NT2/D1 (cell line): Measurements from ENCODE around the gene TBATA.

Experiments used
- DNase-seq: peaks from one replicate; pipeline ENCODE4 v3.0.0-alpha.2; 2011; ENCODE audit warnings: low read depth, low spot score
- H3K27me3 ChIP-seq: 2 replicates; pipeline ENCODE4 v1.6.0; 2011; ENCODE audit warnings: mild to moderate bottlenecking; ENCODE audit not compliant: insufficient read length, insufficient read depth
- H3K36me3 ChIP-seq: 2 replicates; pipeline ENCODE4 v1.6.1; 2011; ENCODE audit warnings: mild to moderate bottlenecking, low read length, mixed read lengths; ENCODE audit not compliant: insufficient read depth, insufficient read length
- H3K4me1 ChIP-seq: 2 replicates; pipeline ENCODE4 v1.5.1; 2011; ENCODE audit not compliant: insufficient read depth, insufficient read length
- H3K4me3 ChIP-seq: 2 replicates; pipeline ENCODE4 v1.5.1; 2011; ENCODE audit warnings: low read depth; ENCODE audit not compliant: insufficient read length
- H3K9ac ChIP-seq: 2 replicates; pipeline ENCODE4 v1.6.0; 2011; ENCODE audit warnings: low read depth; ENCODE audit not compliant: insufficient read length
- H3K9me3 ChIP-seq: 2 replicates; pipeline ENCODE4 v1.5.1; 2011; ENCODE audit warnings: mild to moderate bottlenecking, low read length; ENCODE audit not compliant: insufficient read depth
- SUZ12 ChIP-seq: IDR thresholded peaks from 2 replicates; pipeline ENCODE4 v1.6.1; 2011; ENCODE audit not compliant: insufficient read length, insufficient read depth; ENCODE audit errors: extremely low read depth
- YY1 ChIP-seq: IDR thresholded peaks from 2 replicates; pipeline ENCODE4 v1.6.1; 2011; ENCODE audit not compliant: insufficient read length, insufficient read depth
- ZNF274 ChIP-seq: IDR thresholded peaks from 2 replicates; pipeline ENCODE4 v1.6.1; 2011; ENCODE audit warnings: mild to moderate bottlenecking, low read depth, low read length

Gene TBATA

DNA sequence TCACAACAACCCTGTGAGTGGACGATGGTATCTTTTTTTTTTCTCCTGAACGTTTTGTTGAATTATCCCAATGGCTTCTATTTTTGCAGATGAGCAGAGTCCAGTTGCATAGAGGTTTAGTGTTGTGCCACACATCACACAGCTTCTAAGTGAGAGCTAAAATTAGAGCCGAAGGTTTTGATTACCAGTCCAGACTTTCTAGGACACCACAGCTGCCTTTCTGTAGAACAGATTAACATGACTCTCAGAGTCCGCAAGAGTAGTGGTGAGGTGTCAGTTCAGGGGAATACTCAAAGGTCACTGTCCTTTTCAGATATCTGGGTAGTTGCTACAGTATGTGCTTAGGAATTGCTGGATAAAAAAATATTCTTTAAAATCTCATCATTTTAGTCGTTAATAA lies 44.4 kb upstream of the TBATA start:
- Histone ChIP-seq H3K9ac (no peak overlapping the region), H3K4me1 (no peaks in the 10 kb centered on the region), H3K36me3 (peaks cover 29% of the 10 kb centered on the region), H3K4me3 (no peak overlapping the region), H3K27me3 (no peaks in the 10 kb centered on the region), H3K9me3 (no peaks in the 10 kb centered on the region)
- TF ChIP-seq SUZ12 (no peak), YY1 (no peak), ZNF274 (no peak)
- DNase-seq = no peak

- no peaks in the 10 kb centered on the region for H3K9me3 ChIP-seq
- no peak overlapping the region for H3K9ac ChIP-seq
- H3K4me3 ChIP-seq = no peak overlapping the region
- H3K36me3 ChIP-seq = peaks cover 32% of the 10 kb centered on the region
- H3K4me1 ChIP-seq = no peaks in the 10 kb centered on the region
- no peak for DNase-seq
- no peaks in the 10 kb centered on the region for H3K27me3 ChIP-seq
- no peak for TF ChIP-seq YY1
- no peak for TF ChIP-seq ZNF274
Measured at GRCh38 chr10:70828923-70829322, 43.7 kb upstream of the TBATA start.

DNA sequence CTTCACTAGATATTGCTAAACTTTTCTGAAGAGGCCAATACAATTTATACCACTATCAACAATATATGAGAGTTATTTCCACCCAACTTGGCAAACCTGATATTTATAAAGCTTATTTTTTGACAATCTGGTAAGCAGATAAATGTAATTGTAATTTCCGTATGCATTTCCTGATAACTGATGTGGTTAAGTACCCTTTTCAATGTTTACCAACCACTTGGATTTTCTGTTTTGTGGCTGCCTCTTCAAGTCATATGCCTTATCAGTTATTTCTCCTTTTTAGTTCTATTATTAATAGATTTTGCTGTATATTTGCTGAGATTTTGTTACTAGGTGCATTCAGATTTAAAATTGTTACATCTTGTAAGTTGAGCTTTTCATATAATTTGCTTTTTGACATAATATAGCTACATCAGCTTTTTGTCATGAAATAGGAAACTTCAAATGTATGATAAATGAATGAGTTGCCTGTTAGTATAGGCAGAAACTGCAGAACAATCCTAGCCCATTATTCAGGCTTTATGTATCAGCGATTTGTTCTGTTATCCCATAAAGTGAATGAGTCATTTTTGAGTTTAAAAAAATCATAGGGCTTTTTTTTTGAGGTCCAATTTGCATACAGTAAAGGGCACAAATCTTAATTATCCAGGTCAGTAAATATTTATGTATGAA lies 42.0 kb upstream of the TBATA start:
- no peaks in the 10 kb centered on the region for H3K4me1 ChIP-seq
- TF ChIP-seq YY1 (no peak), SUZ12 (no peak), ZNF274 (no peak)
- DNase-seq = no peak
- H3K9ac ChIP-seq = no peak overlapping the region
- no peaks in the 10 kb centered on the region for H3K9me3 ChIP-seq
- H3K27me3 ChIP-seq = no peaks in the 10 kb centered on the region
- peaks cover 32% of the 10 kb centered on the region for H3K36me3 ChIP-seq
- H3K4me3 ChIP-seq = no peak overlapping the region

- Histone ChIP-seq H3K36me3 (peaks cover 52% of the 10 kb centered on the region), H3K9me3 (no peaks in the 10 kb centered on the region), H3K4me3 (no peak overlapping the region), H3K27me3 (no peaks in the 10 kb centered on the region), H3K4me1 (no peaks in the 10 kb centered on the region), H3K9ac (no peak overlapping the region)
- DNase-seq = no peak
- TF ChIP-seq SUZ12 (no peak), YY1 (no peak), ZNF274 (no peak)
Measured at GRCh38 chr10:70822076-70822820, 37.1 kb upstream of the TBATA start.

GRCh38 chr10:70820976-70821750 lies 36.0 kb upstream of the TBATA start:
- H3K36me3 ChIP-seq = peaks cover 53% of the 10 kb centered on the region

DNA sequence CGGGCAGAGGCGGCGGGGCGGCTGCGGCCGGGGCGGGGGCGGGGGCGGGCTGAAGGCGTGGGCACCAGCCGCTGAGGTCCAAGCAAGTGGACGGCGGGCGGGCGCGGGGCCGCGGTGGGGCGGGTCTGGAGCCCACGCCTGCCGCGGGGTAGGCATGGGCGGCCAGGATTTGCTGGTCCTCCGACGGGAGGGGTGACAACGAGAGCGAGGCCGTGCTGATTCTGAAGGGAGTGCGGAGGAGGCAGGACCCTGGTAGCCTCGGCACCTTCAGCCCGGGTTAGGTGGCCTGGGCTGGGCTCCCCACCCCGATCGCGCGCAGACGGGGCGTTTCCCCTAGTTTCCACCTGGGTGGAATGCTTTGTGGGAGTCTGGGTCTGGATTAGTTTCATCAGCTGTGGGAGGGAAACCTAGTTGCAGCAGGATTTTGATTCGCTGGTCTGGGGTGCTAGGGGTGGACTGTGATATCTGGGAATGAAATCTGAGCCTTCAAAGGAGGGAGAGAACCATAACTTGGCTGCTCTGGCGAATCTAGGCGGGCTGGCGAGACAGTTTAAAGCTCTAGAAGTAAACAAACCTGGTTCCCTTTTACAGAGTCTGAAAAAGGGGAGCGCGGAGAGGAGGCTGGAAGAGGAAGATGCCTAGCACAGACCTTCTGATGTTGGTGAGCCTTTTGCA lies 31.2 kb upstream of the TBATA start:
- Histone ChIP-seq H3K27me3 (no peaks in the 10 kb centered on the region), H3K36me3 (peaks cover 34% of the 10 kb centered on the region), H3K4me1 (no peaks in the 10 kb centered on the region), H3K9me3 (no peaks in the 10 kb centered on the region), H3K9ac (peak overlapping the region; percentile 90), H3K4me3 (peak overlapping the region; percentile 65)
- DNase-seq = no peak
- TF ChIP-seq ZNF274 (no peak), YY1 (no peak), SUZ12 (no peak)

More at GRCh38 chr10:70820976-70821750, 36.0 kb upstream of the TBATA start:
- Histone ChIP-seq H3K9me3 (no peaks in the 10 kb centered on the region), H3K4me3 (no peak overlapping the region), H3K9ac (no peak overlapping the region), H3K4me1 (no peaks in the 10 kb centered on the region), H3K27me3 (no peaks in the 10 kb centered on the region)
- no peak for DNase-seq
- no peak for TF ChIP-seq ZNF274

GRCh38 chr10:70815504-70816219 lies 30.5 kb upstream of the TBATA start, which contains the start of gene SGPL1:
TSS of gene SGPL1 (plus strand) at chr10:70815948. CDS start at chr10:70816854, 906 bp downstream.
- H3K36me3 ChIP-seq = peaks cover 29% of the 10 kb centered on the region
- DNase-seq = peak; percentile 63
- H3K9me3 ChIP-seq = no peaks in the 10 kb centered on the region
- no peak for TF ChIP-seq YY1
- peak within 1 kb of the TSS; percentile 65 for H3K4me3 ChIP-seq
- peak within 1 kb of the TSS; percentile 90 for H3K9ac ChIP-seq
- H3K4me1 ChIP-seq = no peaks in the 10 kb centered on the region
- no peaks in the 10 kb centered on the region for H3K27me3 ChIP-seq
